Gastrocnemius medialis (tissue), 4 donors: Measurements from ENCODE around the gene CFAP100. TPM values are rescaled to one million over a fixed set of nuclear protein-coding genes. Genes with fewer than 3 reads are reported as not detected.
A peak's percentile ranks its signal among the peaks of the same experiment; 100 is the strongest.

Experiments
- ATAC-seq, 2 donors: fragments of 150-250 bp; one replicate each; pipeline ENCODE4 v1.9.1; 2016
- DNase-seq, 2 donors: peaks; one replicate each; pipeline ENCODE4 v3.0.0-alpha.2; 2019
- H3K27ac ChIP-seq, 4 donors: fragments of 200-600 bp; sonication (generic); 1 replicate in 1 of 4; 2 replicates in 3 of 4; pipeline ENCODE4 v1.5.1; 2016 to 2018; ENCODE audit warnings: mild to moderate bottlenecking in 2 of 4, moderate library complexity in 1 of 4
- H3K27me3 ChIP-seq, 3 donors: fragments of 200-600 bp; sonication (generic) in 2 of 3; 1 replicate in 1 of 3; 2 replicates in 2 of 3; pipeline versions ENCODE4 v1.5.1 to v1.6.0; 2016 to 2019; ENCODE audit warnings: mild to moderate bottlenecking in 1 of 3, moderate library complexity in 1 of 3
- H3K36me3 ChIP-seq, 2 donors: fragments of 200-600 bp; sonication (generic) in 1 of 2; one replicate each; pipeline ENCODE4 v1.5.1; 2017 to 2018
- H3K4me1 ChIP-seq, 2 donors: fragments of 200-600 bp; sonication (generic) in 1 of 2; one replicate each; pipeline ENCODE4 v1.5.1; 2016 to 2017; ENCODE audit warnings: mild to moderate bottlenecking in 2 of 2
- H3K4me3 ChIP-seq, 4 donors: fragments of 200-600 bp; sonication (generic) in 3 of 4; 1 replicate in 1 of 4; 2 replicates in 3 of 4; pipeline ENCODE4 v1.5.1; 2016 to 2019; ENCODE audit warnings: mild to moderate bottlenecking in 2 of 4
- H3K9me3 ChIP-seq, 3 donors: fragments of 200-600 bp; sonication (generic) in 2 of 3; 1 replicate in 1 of 3; 2 replicates in 2 of 3; pipeline ENCODE4 v1.5.1; 2016 to 2019
- CTCF ChIP-seq, 5 experiments: fragments of 450-650 bp in 3 of 5; fragments of 200-600 bp in 2 of 5; sonication (generic) in 2 of 5; IDR thresholded peaks in 4 of 5; conservative IDR thresholded peaks in 1 of 5; 1 replicate in 4 of 5; 2 replicates in 1 of 5; pipeline ENCODE4 v1.5.1; 2016 to 2019; ENCODE audit warnings: antibody characterized with exemption in 5 of 5, mild to moderate bottlenecking in 3 of 5, moderate library complexity in 3 of 5
- POLR2A ChIP-seq, 2 donors: fragments of 450-650 bp; IDR thresholded peaks; one replicate each; pipeline ENCODE4 v1.6.1; 2017; ENCODE audit warnings: antibody characterized with exemption in 2 of 2, mild to moderate bottlenecking in 2 of 2, moderate library complexity in 2 of 2
- in situ Hi-C, 4 donors: fragments of 200-750 bp; cut with MboI; loops; one replicate each; pipeline versions ENCODE4 v1.15.0 to v1.8.0; 2017; ENCODE audit warnings: low sequenced_read_pairs in 4 of 4
- intact Hi-C: fragments of 100-400 bp; cut with DNase I; formaldehyde crosslinking; loops from one replicate; pipeline ENCODE4 v1.15.1; 2023; ENCODE audit warnings: low total_unique reads
- total RNA-seq, 4 donors: library from RNA; depleted of rRNA; stranded (reverse); fragments of >200 nt; gene quantifications; one replicate each; pipeline versions ENCODE4 v1.1.0 to v1.2.3, GENCODE V29; 2016

The CFAP100 gene
- total RNA-seq, 4 donors from 2014 or later, result not detected

- in situ Hi-C loops (no loop called here), intact Hi-C loops (no loop called here)
- Histone ChIP-seq H3K27me3 (no peaks in the 10 kb centered on the region), H3K36me3 (peaks cover 0 to 20% of the 10 kb centered on the region in 2 donors), H3K4me3 (no peak overlapping the region), H3K27ac (peak overlapping the region; percentile 29 to 66 (median 57)), H3K9me3 (no peaks in the 10 kb centered on the region), H3K4me1 (peaks cover 11 to 28% of the 10 kb centered on the region in 2 donors)
- peak; percentile 57 to 78 for DNase-seq
- ATAC-seq, result peak; percentile 74
- TF ChIP-seq CTCF (IDR thresholded peaks at IDR 0.05 in 4 of 5, conservative IDR thresholded peaks at IDR 0.05 in 1 of 5) (no peak), POLR2A (IDR thresholded peaks at IDR 0.05) (no peak)
Measured at GRCh38 chr3:126433496-126434263, 39.0 kb downstream of the CFAP100 start.

- intact Hi-C loops (no loop called here), in situ Hi-C loops (no loop called here)
- peaks cover 11 to 28% of the 10 kb centered on the region in 2 donors for H3K4me1 ChIP-seq
- H3K4me3 ChIP-seq, result no peak overlapping the region
- ATAC-seq, result no peak
- DNase-seq, result no peak
- H3K27me3 ChIP-seq, result no peaks in the 10 kb centered on the region
- H3K36me3 ChIP-seq, result peaks cover 0 to 25% of the 10 kb centered on the region in 2 donors
- H3K27ac ChIP-seq, result peak overlapping the region in 3 of 4 donors; percentile 29 to 65 (median 49)
- TF ChIP-seq CTCF (IDR thresholded peaks at IDR 0.05 in 4 of 5, conservative IDR thresholded peaks at IDR 0.05 in 1 of 5), result no peak
- TF ChIP-seq POLR2A (IDR thresholded peaks at IDR 0.05), result no peak
- no peaks in the 10 kb centered on the region for H3K9me3 ChIP-seq
Measured at GRCh38 chr3:126434264-126434590, 39.5 kb downstream of the CFAP100 start.

- peaks cover 0 to 33% of the 10 kb centered on the region in 2 donors for H3K36me3 ChIP-seq
- in situ Hi-C loops, result no loop called here
- no peaks in the 10 kb centered on the region for H3K9me3 ChIP-seq
- no peak for ATAC-seq
- TF ChIP-seq POLR2A (IDR thresholded peaks at IDR 0.05), result no peak
- no peak for TF ChIP-seq CTCF (IDR thresholded peaks at IDR 0.05 in 4 of 5, conservative IDR thresholded peaks at IDR 0.05 in 1 of 5)
- H3K4me1 ChIP-seq, result peaks cover 11 to 28% of the 10 kb centered on the region in 2 donors
- intact Hi-C loops, result loop anchor here (1.0 kb wide), 1 partner anchor 40 kb away; no protein-coding TSS in a partner anchor
- no peak overlapping the region for H3K4me3 ChIP-seq
- H3K27ac ChIP-seq, result no peak overlapping the region
- H3K27me3 ChIP-seq, result no peaks in the 10 kb centered on the region
- DNase-seq, result no peak
Measured at GRCh38 chr3:126434931-126435411, 40.3 kb downstream of the CFAP100 start.

- intact Hi-C loops (loop anchor here (1.0 kb wide), 1 partner anchor 40 kb away; no protein-coding TSS in a partner anchor), in situ Hi-C loops (no loop called here)
- Histone ChIP-seq H3K4me1 (peaks cover 11 to 28% of the 10 kb centered on the region in 2 donors), H3K27ac (no peak overlapping the region), H3K9me3 (no peaks in the 10 kb centered on the region), H3K4me3 (no peak overlapping the region), H3K36me3 (peaks cover 0 to 36% of the 10 kb centered on the region in 2 donors), H3K27me3 (no peaks in the 10 kb centered on the region)
- DNase-seq, result no peak
- TF ChIP-seq CTCF (IDR thresholded peaks at IDR 0.05 in 4 of 5, conservative IDR thresholded peaks at IDR 0.05 in 1 of 5), result no peak
- no peak for TF ChIP-seq POLR2A (IDR thresholded peaks at IDR 0.05)
- no peak for ATAC-seq
Measured at GRCh38 chr3:126435456-126436315, 41.0 kb downstream of the CFAP100 start.
